ENCODE measurements around the gene SREBF1.

The SREBF1 gene

DNA sequence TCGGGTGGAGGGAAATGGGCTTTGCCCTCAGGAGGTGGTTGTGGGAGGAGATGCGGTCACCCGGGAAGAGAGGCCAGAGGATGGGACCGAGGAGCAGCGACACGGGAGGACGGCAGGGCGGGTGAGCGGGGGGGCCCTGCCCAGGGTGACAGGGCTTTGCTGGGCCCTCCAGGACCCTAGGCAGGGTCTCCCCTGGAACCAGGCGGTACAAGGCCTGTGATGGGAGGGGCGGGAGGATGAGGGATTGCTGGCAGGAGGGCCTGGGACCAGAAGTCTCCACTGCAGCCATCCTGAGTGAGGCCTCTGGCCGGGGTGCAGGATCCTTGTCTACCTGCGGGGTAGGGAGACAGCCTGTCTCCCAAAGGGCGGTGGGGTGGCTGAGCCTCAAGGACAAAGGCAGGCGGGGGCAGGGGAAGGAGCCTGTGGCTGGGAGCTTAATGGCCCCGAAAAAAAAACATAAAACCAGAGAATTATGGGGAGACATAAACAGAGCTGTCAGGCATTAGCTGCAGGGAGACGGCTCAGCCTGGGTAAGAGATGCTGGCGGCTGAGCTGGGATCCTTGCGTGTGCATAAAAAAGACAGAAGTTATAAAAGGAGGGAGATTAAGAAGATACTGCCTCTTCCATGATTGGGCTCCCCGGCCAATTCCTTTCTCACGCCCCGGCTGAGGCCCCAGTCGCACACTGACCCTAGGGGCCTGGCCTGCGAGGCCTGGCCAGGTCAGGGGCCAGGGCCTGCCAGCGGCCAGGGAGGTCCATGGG, 66.7 kb downstream of the SREBF1 start:
- DNase-seq (ENCODE audit: low spot score): no peak

DNA sequence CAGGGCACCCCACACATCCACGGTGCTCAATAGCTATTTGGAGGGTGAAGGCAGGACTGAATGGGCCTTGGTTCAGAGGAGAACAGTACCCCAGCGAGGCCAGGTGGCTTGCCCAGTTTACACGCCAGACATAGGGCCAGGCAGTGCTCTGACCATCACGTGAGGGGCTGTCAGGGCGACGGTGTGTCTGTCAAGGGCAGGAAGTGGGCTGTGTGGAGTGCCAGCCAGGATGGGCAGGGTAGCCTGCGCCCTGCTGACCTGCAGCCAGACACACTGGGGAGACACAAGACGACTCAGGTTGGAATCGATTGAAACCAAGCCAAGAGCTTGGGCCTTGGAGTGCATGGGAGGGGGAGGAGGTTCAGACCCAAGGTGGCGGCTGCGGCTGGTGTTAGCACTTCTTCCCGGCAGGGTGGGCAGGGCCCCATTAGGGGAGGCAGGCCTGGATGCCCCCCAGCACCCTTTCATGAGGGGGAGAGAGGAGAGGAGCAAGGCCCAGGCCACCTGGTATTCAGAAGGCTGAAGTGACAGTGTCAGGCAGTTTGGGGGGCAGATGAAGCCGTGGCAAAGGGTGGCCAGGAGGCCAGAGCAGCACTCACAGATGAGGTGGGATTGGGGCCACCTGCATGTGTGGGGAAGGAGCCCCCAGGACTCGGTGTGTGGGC, 68.2 kb downstream of the SREBF1 start:
- H3K9me3 ChIP-seq (replicated peaks in 1 of 2; ENCODE audit: control insufficient read depth in 2 of 2, insufficient read depth in 1 of 2, low read depth in 1 of 2, low read length in 2 of 2): no peaks in the 10 kb centered on the region
- H2BK120ac ChIP-seq (ENCODE audit: low read depth, low read length): no peak overlapping the region
- no CpG with 5 or more reads among the region's 14 CpGs for WGBS, 2 donors (ENCODE audit: extremely low coverage in 2 of 2, insufficient read length in 2 of 2, insufficient replicate concordance in 1 of 2)
- H3K79me1 ChIP-seq (ENCODE audit: low read depth, low read length): peaks cover 18% of the 10 kb centered on the region
- H4K91ac ChIP-seq (ENCODE audit: low read depth, low read length, poor library complexity): no peak overlapping the region
- peaks cover 0 to 18% of the 10 kb centered on the region in 2 donors for H3K36me3 ChIP-seq (replicated peaks in 1 of 2; ENCODE audit: control insufficient read depth in 2 of 2, insufficient read depth in 2 of 2, low read length in 2 of 2)
- peaks cover 51 to 52% of the 10 kb centered on the region in 2 donors for H3K4me1 ChIP-seq (ENCODE audit: control insufficient read depth in 2 of 2, insufficient read depth in 1 of 2, low read depth in 1 of 2, low read length in 2 of 2)
- peak overlapping the region; percentile 78 for H2AK5ac ChIP-seq (ENCODE audit: low read depth, low read length)
- peak overlapping the region; percentile 20 for H3K4ac ChIP-seq (ENCODE audit: low read length)
- H2BK12ac ChIP-seq (ENCODE audit: low read length): peak overlapping the region; percentile 87
- DNase-seq (ENCODE audit: low spot score): no peak
- peak overlapping the region; percentile 92 for H3K9ac ChIP-seq (ENCODE audit: low read depth, low read length, poor library complexity)
- H4K8ac ChIP-seq (ENCODE audit: low read depth, low read length): peak overlapping the region; percentile 73
- H3K18ac ChIP-seq (ENCODE audit: low read length): peak overlapping the region; percentile 97
- H3K14ac ChIP-seq (ENCODE audit: low read length): peak overlapping the region; percentile 94
- peak overlapping the region; percentile 17 for H2BK5ac ChIP-seq (ENCODE audit: low read length)
- no peak overlapping the region for H2AFZ ChIP-seq (ENCODE audit: low read length)
- no peak overlapping the region for H3K4me2 ChIP-seq (ENCODE audit: insufficient read depth, low read length, poor library complexity, severe bottlenecking)
- no peak overlapping the region for H3K4me3 ChIP-seq (ENCODE audit: low read length in 2 of 2)
- H3K27ac ChIP-seq (replicated peaks; ENCODE audit: low read length): peak overlapping the region; percentile 88
- no peaks in the 10 kb centered on the region for H3K27me3 ChIP-seq (ENCODE audit: control insufficient read depth in 3 of 3, insufficient read depth in 3 of 3, low read depth in 1 of 3, low read length in 3 of 3)
- peak overlapping the region; percentile 82 for H3K23ac ChIP-seq (ENCODE audit: low read depth, low read length, poor library complexity)
- peak overlapping the region; percentile 94 for H2BK15ac ChIP-seq (ENCODE audit: low read length)

More for the DNA sequence above, 66.7 kb downstream of the SREBF1 start:
- Histone ChIP-seq H3K4me3 (ENCODE audit: low read length in 2 of 2) (no peak overlapping the region), H2AFZ (ENCODE audit: low read length) (no peak overlapping the region), H3K9me3 (replicated peaks in 1 of 2; ENCODE audit: control insufficient read depth in 2 of 2, insufficient read depth in 1 of 2, low read depth in 1 of 2, low read length in 2 of 2) (no peaks in the 10 kb centered on the region), H2BK120ac (ENCODE audit: low read depth, low read length) (no peak overlapping the region), H3K36me3 (replicated peaks in 1 of 2; ENCODE audit: control insufficient read depth in 2 of 2, insufficient read depth in 2 of 2, low read length in 2 of 2) (peaks cover 0 to 6% of the 10 kb centered on the region in 2 donors), H3K23ac (ENCODE audit: low read depth, low read length, poor library complexity) (no peak overlapping the region), H3K27ac (replicated peaks; ENCODE audit: low read length) (no peak overlapping the region), H3K4me1 (ENCODE audit: control insufficient read depth in 2 of 2, insufficient read depth in 1 of 2, low read depth in 1 of 2, low read length in 2 of 2) (peaks cover 52 to 55% of the 10 kb centered on the region in 2 donors), H4K91ac (ENCODE audit: low read depth, low read length, poor library complexity) (no peak overlapping the region), H3K79me1 (ENCODE audit: low read depth, low read length) (peaks cover 18% of the 10 kb centered on the region), H3K14ac (ENCODE audit: low read length) (peak overlapping the region; percentile 94), H3K4me2 (ENCODE audit: insufficient read depth, low read length, poor library complexity, severe bottlenecking) (no peak overlapping the region), H2AK5ac (ENCODE audit: low read depth, low read length) (peak overlapping the region; percentile 82), H2BK15ac (ENCODE audit: low read length) (no peak overlapping the region), H3K27me3 (ENCODE audit: control insufficient read depth in 3 of 3, insufficient read depth in 3 of 3, low read depth in 1 of 3, low read length in 3 of 3) (no peaks in the 10 kb centered on the region), H3K9ac (ENCODE audit: low read depth, low read length, poor library complexity) (peak overlapping the region; percentile 17), H3K4ac (ENCODE audit: low read length) (no peak overlapping the region), H4K8ac (ENCODE audit: low read depth, low read length) (no peak overlapping the region), H3K18ac (ENCODE audit: low read length) (peak overlapping the region; percentile 92), H2BK5ac (ENCODE audit: low read length) (peak overlapping the region; percentile 17), H2BK12ac (ENCODE audit: low read length) (no peak overlapping the region)
- WGBS, 2 donors (ENCODE audit: extremely low coverage in 2 of 2, insufficient read length in 2 of 2, insufficient replicate concordance in 1 of 2): no CpG with 5 or more reads among the region's 25 CpGs

DNA sequence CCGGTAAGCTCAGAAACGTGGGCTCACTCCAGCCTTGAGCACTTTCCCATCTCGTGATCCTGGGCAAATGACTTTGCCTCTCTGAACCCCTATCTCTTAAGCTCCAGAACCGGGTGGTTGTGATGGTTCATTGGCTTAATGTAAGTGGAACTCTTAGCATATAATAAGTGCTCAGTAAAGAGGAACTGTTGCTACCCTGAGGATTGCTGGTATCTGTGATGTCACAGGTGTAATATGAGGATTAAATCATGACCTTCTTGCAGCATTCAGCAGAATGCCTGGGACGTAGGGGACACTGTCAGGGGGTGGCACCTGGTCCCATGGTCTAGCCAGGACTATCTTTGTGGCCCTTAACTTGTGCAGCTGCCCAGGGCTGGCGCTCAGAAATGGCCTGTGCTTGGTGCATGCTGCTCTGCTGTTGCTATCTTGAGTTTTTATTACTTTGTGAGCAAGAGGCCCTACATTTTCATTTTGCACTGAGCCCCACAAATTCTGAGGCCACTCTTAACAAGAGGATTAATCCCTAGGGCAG, 68.8 kb downstream of the SREBF1 start:
- Histone ChIP-seq H2AK5ac (ENCODE audit: low read depth, low read length) (peak overlapping the region; percentile 78), H4K8ac (ENCODE audit: low read depth, low read length) (no peak overlapping the region), H3K36me3 (replicated peaks in 1 of 2; ENCODE audit: control insufficient read depth in 2 of 2, insufficient read depth in 2 of 2, low read length in 2 of 2) (peaks cover 0 to 23% of the 10 kb centered on the region in 2 donors), H3K23ac (ENCODE audit: low read depth, low read length, poor library complexity) (peak overlapping the region; percentile 82), H4K91ac (ENCODE audit: low read depth, low read length, poor library complexity) (no peak overlapping the region), H3K14ac (ENCODE audit: low read length) (peak overlapping the region; percentile 94), H3K4me2 (ENCODE audit: insufficient read depth, low read length, poor library complexity, severe bottlenecking) (no peak overlapping the region), H3K4ac (ENCODE audit: low read length) (no peak overlapping the region), H3K27ac (replicated peaks; ENCODE audit: low read length) (peak overlapping the region; percentile 88), H3K27me3 (ENCODE audit: control insufficient read depth in 3 of 3, insufficient read depth in 3 of 3, low read depth in 1 of 3, low read length in 3 of 3) (no peaks in the 10 kb centered on the region), H2BK5ac (ENCODE audit: low read length) (peak overlapping the region; percentile 17), H3K4me1 (ENCODE audit: control insufficient read depth in 2 of 2, insufficient read depth in 1 of 2, low read depth in 1 of 2, low read length in 2 of 2) (peaks cover 51 to 56% of the 10 kb centered on the region in 2 donors), H3K18ac (ENCODE audit: low read length) (peak overlapping the region; percentile 97), H3K9me3 (replicated peaks in 1 of 2; ENCODE audit: control insufficient read depth in 2 of 2, insufficient read depth in 1 of 2, low read depth in 1 of 2, low read length in 2 of 2) (no peaks in the 10 kb centered on the region), H2BK15ac (ENCODE audit: low read length) (peak overlapping the region; percentile 94), H2AFZ (ENCODE audit: low read length) (no peak overlapping the region), H3K79me1 (ENCODE audit: low read depth, low read length) (peaks cover 18% of the 10 kb centered on the region), H3K4me3 (ENCODE audit: low read length in 2 of 2) (no peak overlapping the region), H2BK120ac (ENCODE audit: low read depth, low read length) (no peak overlapping the region), H2BK12ac (ENCODE audit: low read length) (peak overlapping the region; percentile 87), H3K9ac (ENCODE audit: low read depth, low read length, poor library complexity) (peak overlapping the region; percentile 78)
- no CpG with 5 or more reads among the region's 6 CpGs for WGBS, 2 donors (ENCODE audit: extremely low coverage in 2 of 2, insufficient read length in 2 of 2, insufficient replicate concordance in 1 of 2)
- DNase-seq (ENCODE audit: low spot score): no peak
